NCI-H1694 treated with DMSO at 0.1 percent for 48 hours (cell line): ENCODE data around the gene PIEZO1.
"Not testable (repeated sequence)": the region's sequence is repeated elsewhere in the genome, so short reads cannot be mapped to it uniquely, and the experiment has no call there.

Experiments used
- DNase-seq: peaks from one replicate; lab custom pipeline; 2025; lab: John Stamatoyannopoulos, UW

Gene PIEZO1

DNA sequence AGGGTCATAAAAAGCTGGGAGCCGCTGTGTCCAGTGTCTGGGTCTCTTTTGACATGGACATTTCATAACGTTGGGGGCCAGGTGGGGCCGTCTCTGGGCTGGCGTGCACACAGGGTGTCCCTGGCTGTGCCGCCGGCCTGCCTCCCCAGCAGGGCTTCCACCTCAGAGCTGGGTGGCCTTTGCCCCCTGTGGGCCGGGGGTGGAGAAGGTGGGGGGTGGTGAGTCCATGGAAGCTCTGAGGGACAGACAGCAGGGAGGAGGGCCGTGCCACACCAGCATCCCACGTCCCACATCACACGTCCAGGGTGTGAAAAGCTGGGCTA, 97.8 kb downstream of the PIEZO1 start:
- no peak for DNase-seq

DNA sequence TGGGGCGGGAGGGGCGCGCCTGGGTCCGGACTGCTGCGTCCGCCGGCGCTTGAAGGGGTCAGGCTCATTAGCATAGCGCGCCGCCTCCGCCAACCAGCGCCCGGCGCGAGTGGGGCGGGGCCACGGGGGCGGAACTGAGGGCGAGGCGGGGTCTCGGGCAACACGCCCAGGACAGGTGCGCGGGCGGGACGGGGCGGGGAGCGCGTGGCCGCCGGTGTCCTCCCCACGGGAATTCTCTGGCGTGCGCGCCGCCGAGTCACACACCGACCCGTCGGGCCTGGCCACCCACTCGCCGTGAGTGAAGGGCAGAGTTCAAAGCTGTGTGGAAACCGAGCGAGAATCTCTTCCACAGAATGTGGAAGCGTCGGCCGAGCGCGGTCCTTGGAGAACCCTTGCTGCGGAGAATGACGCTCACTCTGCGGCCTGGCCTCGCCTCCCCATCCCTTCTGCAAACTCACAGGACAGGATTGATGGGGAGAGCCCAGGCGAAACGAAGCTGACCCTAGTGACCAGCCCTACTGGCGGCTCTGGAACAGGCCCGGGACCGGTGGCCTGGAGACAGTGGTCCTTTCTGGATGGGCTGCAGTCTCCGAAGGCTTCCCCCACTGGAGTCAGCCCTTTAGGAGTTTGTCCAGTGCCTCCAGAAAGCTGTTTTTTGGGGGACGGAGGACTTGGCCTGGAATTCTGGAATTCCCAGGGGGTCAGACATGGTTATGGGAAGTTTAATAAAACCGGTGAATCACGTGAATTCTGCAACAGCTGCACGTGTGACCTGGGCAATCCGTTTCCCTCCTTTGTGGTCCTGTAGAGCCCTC, 98.4 kb downstream of the PIEZO1 start, which contains the start of gene SNAI3:
SNAI3 (minus strand) TSS at position 69 of the 815 bp plus-strand sequence. CDS start 101 bp downstream, outside the sequence.
- no peak for DNase-seq

DNA sequence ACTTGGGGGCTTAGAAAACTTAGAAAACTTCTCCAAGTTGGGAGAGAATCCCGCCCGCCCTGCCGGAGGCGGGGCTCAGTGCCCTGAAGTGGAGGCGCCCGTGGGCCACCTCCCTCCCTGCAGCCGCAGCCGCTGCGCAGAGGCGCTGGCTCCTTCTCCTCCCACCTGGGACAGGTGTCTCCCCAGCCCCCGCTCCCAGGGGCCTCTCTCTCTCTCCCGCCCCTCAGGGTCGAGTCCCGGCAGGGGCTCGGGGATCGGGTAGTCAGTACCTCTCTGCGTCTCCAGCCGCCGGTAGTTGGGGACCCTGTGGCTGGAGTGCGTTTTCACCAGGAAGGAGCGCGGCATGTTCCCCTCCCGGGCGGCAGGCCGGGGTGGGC, 99.0 kb downstream of the PIEZO1 start:
- DNase-seq, result no peak

GRCh38 chr16:88685156-88686061, 99.6 kb downstream of the PIEZO1 start:
- no peak for DNase-seq

GRCh38 chr16:88684569-88685155, 100.4 kb downstream of the PIEZO1 start:
- DNase-seq, result no peak

DNA sequence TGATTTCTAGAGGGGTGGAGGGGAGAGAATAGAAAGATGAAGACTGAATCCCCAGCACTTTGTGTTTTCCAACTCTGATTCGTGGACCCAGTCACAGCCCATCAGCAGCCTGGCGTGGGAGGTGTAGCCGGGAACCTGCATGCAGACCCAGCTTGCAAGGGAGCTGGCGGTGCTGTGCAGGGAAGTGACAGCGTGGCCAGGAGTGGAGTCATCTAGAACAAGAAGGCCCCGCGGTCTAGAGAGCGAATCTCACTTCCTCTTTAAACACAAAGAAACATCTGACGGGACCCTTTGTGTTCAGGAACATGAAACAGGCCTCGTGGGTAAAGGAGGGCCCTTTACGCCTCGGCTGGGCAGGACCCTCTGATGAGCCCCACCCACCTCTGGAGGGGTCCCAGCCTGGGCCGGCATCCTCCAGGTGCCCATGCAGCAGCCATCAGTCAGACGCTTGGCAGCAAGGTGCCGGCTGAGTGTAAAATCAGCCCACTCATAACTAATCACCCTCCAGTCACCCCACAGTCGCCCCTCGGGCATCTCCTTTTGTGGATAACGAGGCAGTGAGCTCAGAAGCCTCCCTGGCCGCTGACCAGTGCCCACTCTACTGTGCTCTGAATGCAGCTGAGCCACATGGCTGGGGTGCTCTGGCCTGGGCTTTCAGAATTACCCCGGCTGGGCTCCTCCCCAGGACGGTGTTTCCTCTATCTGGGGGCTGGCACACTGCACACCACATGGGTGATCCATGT, 103.1 kb downstream of the PIEZO1 start:
- DNase-seq, result no peak

DNA sequence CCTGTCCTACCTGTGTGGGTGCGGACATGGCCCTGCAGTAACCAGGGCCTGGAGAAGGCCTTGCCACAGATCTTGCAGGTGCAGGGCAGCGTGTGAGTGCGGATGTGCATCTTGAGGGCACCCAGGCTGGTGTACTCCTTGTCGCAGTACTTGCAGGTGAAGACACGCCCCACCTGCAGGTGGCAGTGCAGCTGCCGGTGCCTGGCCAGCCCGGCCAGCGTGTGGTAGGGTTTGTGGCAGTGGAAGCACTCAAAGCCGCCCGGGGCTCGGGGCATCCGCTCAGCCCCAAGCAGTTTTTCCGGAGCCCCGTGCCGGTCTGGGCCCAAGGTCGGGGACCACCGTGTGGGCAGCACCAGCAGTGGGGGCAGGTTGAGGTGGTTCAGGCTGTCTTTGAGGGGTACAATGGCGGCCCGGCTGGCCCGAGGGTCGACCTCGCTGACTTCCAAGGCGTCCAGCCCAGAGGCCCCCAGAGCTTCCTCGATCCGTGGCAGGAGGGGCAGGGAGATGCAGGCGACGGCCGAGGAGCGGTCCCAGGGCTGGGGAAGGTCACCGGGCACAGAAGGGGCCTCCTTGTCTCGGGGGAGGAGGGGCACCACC, 103.8 kb downstream of the PIEZO1 start:
- no peak for DNase-seq

- no peak for DNase-seq
Measured at GRCh38 chr16:88680554-88681083, 104.4 kb downstream of the PIEZO1 start.

DNA sequence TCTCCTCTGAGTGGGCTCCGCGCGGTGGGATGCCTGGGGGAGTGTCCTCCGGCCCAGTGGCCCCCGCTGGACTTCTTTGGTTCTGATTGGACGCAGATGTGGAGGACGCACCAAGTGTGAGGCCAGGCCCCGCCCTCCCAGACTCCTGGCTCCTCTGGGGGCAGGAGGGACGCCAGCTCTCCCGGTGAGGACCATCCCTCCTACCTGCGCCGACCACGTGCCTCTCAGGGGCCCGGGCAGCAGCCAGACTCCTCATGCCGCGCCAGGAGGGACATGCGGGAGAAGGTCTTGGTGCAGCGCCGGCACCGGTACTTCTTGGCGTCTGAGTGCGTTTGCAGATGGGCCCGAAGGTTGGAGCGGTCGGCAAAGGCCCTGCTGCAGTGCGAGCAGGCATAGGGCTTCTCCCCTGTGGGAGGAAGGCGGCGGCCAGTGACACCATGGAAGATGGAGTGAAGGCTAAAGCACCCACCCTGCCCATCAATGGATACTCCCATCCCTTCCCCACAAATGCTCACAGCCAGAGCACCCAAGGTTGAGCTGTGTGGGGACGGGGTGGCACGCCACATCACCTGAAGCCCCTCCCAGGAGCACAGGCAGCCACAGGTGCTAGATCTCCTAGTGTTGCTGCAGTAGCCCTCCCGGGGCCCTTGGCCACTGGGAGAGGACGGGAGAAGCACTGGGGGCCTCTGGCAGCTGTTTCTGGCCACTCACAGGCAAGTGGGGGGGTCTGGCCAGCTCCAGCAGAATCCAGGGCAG, 106.6 kb downstream of the PIEZO1 start:
- DNase-seq, result no peak

- no peak for DNase-seq
Measured at GRCh38 chr16:88677721-88678120, 107.3 kb downstream of the PIEZO1 start.

DNA sequence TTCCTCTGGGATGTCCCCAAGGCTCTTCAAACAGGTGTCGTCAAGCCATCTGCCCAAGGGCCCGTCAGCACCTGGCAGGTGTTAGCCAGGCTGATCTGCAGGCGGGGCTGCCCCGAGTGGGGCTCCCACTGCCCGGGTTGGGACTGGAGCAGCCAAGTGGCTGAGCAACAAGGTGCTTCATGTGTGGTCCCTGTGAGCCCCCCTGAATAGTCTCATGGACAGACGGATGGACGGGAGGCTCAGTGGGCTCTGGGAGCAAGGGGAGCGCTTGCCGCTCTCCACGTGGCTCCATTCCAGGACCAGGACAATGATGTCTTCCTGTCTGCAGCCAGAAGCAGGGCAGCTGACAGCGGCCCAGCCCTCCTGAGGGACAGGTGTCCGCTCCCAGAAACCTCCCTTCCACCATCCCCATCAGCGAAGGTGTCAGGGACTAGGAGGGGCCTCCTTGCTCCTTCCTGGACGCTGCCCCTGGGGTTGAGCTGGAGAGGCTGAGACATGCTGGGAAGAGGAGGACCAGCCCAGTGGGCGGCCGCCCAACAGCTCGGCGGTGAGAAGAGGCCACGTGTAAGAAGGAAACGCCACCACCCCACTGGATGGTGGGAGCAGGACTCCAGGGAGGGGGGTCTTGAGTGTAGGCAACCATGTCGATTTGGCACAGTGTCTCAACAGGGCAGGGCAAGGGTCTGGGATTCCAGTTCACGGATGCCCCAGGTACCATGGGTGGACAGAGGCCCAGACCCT, 108.3 kb downstream of the PIEZO1 start:
- DNase-seq, result no peak

DNA sequence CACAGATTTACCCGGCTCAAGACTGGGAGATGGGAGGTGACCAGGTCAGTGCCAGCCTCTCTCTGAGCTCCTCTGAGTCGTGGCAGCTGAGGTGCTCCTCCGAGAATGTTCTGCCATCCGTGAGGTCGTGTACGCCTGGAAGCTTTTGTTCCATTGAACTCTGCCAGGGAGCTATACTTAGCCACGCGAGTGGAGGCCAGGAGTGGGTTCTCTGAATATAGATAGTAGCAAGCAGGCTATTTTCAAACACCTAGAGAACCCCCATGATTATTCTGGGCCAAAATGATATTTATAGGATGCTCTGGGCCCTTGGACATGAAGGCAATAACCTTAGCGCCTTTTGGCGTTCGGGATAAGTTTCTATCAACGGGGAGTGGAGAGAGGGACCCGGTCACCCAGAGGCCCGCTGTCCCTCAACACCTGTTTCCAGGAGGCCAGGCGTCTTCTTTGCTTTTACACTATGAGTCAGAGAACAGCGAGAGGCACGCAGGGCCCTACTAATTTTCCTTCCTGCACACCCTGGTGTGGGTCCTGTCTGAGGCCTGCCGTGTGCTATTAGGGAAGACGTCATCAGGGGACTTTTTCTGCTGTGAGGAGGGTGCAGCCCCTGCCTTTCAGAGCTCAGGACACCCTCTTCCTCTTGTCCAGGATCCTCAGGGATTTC, 111.2 kb downstream of the PIEZO1 start:
- DNase-seq, result no peak

DNA sequence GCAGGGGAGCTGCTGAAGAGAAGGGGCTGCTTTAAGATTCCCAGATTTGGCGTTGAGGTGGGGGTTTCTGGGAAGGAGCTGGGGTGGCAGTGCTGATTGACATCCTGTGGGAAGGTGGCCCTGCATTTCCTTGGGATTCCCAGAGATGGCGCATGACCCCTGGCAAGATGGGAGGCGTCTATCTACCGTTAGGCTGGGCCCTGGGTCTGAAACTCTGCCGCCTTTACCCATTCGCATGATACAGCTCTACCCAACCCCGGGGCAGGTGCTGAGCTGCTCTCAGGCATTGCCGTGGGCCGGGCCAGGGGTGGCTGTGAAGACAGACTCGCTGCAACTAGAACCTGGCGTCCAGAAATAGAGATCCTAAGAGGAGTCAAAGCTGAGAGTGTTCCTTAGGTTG, 112.2 kb downstream of the PIEZO1 start:
- DNase-seq, result no peak

DNA sequence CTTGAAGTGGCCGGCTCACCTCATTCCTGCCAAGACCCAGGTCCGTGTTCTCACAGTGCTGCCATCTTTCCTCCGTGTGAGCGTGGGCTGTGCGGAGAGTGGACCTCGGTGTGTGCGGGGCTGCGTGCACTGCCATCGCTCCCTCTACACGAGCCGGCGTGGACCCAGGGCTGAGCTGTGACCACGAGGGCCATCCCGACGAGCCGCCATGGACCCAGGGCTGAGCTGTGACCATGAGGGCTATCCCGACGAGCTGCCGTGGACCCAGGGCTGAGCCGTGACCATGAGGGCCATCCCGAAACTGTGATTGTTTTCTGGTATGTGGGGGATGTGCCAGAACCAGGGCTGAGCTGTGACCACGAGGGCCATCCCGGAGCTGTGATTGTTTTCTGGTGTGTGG, 113.2 kb downstream of the PIEZO1 start:
- no peak for DNase-seq

- DNase-seq, result no peak
Measured at GRCh38 chr16:88669980-88670379, 115.0 kb downstream of the PIEZO1 start.

GRCh38 chr16:88669493-88669892, 115.5 kb downstream of the PIEZO1 start:
- not testable (repeated sequence) for DNase-seq

DNA sequence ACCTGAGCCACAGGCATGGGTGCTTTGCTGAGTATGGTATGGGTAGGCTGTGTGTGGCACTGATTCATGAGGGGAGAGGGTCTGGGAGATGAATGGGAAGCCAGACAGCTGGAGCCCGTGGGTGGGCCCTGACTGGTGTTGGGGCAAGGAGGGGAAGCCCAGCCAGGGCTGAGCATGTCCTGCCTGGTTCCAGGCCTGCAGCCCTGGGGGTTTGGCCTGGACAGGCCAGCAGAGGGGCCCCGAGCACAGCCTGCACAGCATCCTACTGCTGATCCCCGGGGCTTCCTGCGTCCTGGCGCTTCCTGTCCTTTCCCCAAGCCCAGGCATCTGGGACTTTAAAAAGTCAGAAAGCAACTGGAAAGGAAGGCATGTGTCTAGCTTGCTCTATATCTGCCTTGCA, 117.6 kb downstream of the PIEZO1 start:
- no peak for DNase-seq

DNA sequence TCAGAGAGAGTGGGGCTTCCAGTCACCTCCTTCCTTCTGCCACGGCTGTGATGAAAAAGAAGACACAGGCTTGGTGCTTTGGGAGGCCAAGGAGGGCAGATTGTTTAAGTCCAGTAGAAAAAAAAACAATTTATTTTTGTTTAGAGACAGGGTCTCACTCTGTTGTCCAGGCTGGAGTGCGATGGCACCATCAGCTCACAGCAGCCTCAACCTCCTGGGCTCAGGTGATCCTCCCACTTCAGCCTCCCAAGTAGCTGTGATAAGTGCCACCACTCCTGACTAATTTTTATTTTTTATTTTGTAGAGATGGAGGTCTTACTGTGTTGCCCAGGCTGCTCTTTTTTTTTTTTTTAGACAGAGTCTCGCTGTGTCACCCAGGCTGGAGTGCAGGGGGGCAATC, 119.5 kb downstream of the PIEZO1 start:
- DNase-seq, result no peak
